HCT116 (cell line): ENCODE data around the gene VPS41.

ENCODE experiments used
- CTCF ChIP-seq, 3 experiments: fragments of 200-600 bp in 1 of 3; sonication (generic) in 1 of 3; IDR thresholded peaks in 2 of 3; conservative IDR thresholded peaks in 1 of 3; 2 replicates each; pipeline ENCODE4 v1.5.1; 2012 to 2017; ENCODE audit warnings: low read depth in 2 of 3, low read length in 2 of 3, antibody characterized with exemption in 1 of 3, borderline replicate concordance in 1 of 3, control low read depth in 1 of 3, mild to moderate bottlenecking in 1 of 3, mixed read lengths in 1 of 3, mixed run types in 1 of 3, moderate library complexity in 1 of 3; ENCODE audit not compliant: insufficient read depth in 1 of 3
- EZH2 ChIP-seq: fragments of 200-600 bp; sonication (generic); IDR thresholded peaks from 2 replicates; pipeline ENCODE4 v1.6.1; 2017; ENCODE audit warnings: antibody characterized with exemption, mixed run types
- POLR2A ChIP-seq: IDR thresholded peaks from 2 replicates; pipeline ENCODE4 v1.7.0; 2011; ENCODE audit warnings: borderline replicate concordance; ENCODE audit not compliant: insufficient read depth, insufficient read length; ENCODE audit errors: extremely low read depth
- POLR2AphosphoS5 ChIP-seq: IDR thresholded peaks from 2 replicates; pipeline ENCODE4 v1.6.1; 2011; ENCODE audit warnings: mild to moderate bottlenecking, low read depth, low read length, moderate library complexity
- SIN3A ChIP-seq: IDR thresholded peaks from 2 replicates; pipeline ENCODE4 v1.6.1; 2012; ENCODE audit warnings: low read depth
- TF ChIP-seq, protein P1 (sequence below): IDR thresholded peaks from 2 replicates; pipeline ENCODE4 v1.6.1; 2011; ENCODE audit warnings: mild to moderate bottlenecking, low read length, moderate library complexity; ENCODE audit not compliant: insufficient replicate concordance; ENCODE audit errors: extremely low read depth

- no peak for TF ChIP-seq EZH2
- TF ChIP-seq CTCF (IDR thresholded peaks at IDR 0.05 in 2 of 3, conservative IDR thresholded peaks at IDR 0.05 in 1 of 3; ENCODE audit: borderline replicate concordance in 1 of 3, insufficient read depth in 1 of 3, low read depth in 2 of 3, low read length in 2 of 3), result no peak
- TF ChIP-seq POLR2A, result no peak
- TF ChIP-seq, protein P1, sequence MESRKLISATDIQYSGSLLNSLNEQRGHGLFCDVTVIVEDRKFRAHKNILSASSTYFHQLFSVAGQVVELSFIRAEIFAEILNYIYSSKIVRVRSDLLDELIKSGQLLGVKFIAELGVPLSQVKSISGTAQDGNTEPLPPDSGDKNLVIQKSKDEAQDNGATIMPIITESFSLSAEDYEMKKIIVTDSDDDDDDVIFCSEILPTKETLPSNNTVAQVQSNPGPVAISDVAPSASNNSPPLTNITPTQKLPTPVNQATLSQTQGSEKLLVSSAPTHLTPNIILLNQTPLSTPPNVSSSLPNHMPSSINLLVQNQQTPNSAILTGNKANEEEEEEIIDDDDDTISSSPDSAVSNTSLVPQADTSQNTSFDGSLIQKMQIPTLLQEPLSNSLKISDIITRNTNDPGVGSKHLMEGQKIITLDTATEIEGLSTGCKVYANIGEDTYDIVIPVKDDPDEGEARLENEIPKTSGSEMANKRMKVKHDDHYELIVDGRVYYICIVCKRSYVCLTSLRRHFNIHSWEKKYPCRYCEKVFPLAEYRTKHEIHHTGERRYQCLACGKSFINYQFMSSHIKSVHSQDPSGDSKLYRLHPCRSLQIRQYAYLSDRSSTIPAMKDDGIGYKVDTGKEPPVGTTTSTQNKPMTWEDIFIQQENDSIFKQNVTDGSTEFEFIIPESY, result no peak
- no peak for TF ChIP-seq SIN3A
- TF ChIP-seq POLR2AphosphoS5, result no peak
Measured at GRCh38 chr7:38798552-38799267, 110.3 kb downstream of the VPS41 start.
